GM12891 (cell line): ENCODE measurements around the gene ATP6V0E1.

ENCODE experiments used
- DNase-seq: peaks from one replicate; pipeline ENCODE4 v3.0.0; 2011; ENCODE audit warnings: low spot score; ENCODE audit not compliant: insufficient read length
- FAIRE-seq: peaks from 2 replicates; lab custom pipeline; 2011; peaks lifted over from hg19 to GRCh38; lab: Jason Lieb, UNC
- PAX5 ChIP-seq: IDR thresholded peaks from 2 replicates; pipeline ENCODE4 v1.6.1; 2011; ENCODE audit warnings: low read length, moderate library complexity, mild to moderate bottlenecking; ENCODE audit not compliant: insufficient read depth, severe bottlenecking
- POLR2A ChIP-seq: IDR thresholded peaks from 2 replicates; pipeline ENCODE4 v1.6.1; 2011; ENCODE audit warnings: low read depth, low read length, control low read depth
- POLR2AphosphoS5 ChIP-seq: IDR thresholded peaks from 2 replicates; pipeline ENCODE4 v1.6.1; 2011; ENCODE audit warnings: low read depth, low read length, control low read depth
- POU2F2 ChIP-seq: IDR thresholded peaks from 2 replicates; pipeline ENCODE4 v1.6.1; 2011; ENCODE audit warnings: low read depth, mild to moderate bottlenecking, control low read depth, low read length, moderate library complexity
- SPI1 ChIP-seq: IDR thresholded peaks from 2 replicates; pipeline ENCODE4 v1.6.1; 2011; ENCODE audit warnings: low read depth, low read length, control low read depth
- TAF1 ChIP-seq: IDR thresholded peaks from 2 replicates; pipeline ENCODE4 v1.6.1; 2011; ENCODE audit warnings: low read depth, low read length, control low read depth

Gene ATP6V0E1

GRCh38 chr5:173047838-173048105 is 64.2 kb downstream of the ATP6V0E1 start:
- FAIRE-seq (no peak), DNase-seq (no peak)
- TF ChIP-seq POLR2AphosphoS5 (no peak), TAF1 (no peak), SPI1 (no peak), PAX5 (no peak), POU2F2 (no peak), POLR2A (no peak)

DNA sequence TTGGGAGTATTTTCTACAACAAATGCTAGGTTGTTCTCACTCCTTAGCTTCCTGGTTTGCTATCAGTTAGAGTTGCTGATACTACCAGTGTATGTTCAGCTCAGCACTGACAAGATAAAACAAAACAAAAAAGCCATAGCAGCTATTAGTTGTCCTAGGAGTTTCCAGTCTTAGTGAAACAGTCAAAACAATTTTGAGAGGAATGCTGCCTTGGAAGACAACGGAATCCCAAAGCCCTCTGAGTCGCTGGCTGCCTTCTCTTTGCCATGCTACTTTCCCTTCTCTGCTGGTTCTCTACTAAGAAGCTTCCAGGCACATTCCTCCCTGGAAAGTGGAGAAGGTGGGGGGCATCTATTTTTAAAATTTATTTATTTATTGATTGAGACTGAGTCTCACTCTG is 67.2 kb downstream of the ATP6V0E1 start:
- no peak for FAIRE-seq

DNA sequence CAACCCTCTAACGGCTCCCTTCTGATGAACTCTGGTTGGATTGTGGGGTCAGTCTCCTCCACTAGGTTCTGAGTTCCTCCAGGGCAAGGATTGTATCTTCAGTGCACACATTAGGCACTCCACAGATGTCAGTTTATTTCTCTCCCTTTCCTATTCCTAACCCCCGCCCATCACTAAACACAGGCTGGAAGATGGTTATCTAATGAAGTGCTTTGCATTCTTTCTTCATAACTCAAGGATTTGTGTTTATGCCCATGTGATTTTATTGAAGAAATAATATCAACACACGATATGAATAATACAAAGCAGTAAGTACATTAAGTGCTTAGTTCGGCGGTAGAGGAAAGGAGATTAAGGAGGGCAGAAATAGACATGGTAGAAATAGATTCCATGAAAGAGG is 68.2 kb downstream of the ATP6V0E1 start:
- TF ChIP-seq PAX5 (no peak), POU2F2 (no peak), POLR2AphosphoS5 (no peak), TAF1 (no peak), POLR2A (no peak), SPI1 (no peak)
- FAIRE-seq (no peak), DNase-seq (no peak)

More for the DNA sequence above, 67.2 kb downstream of the ATP6V0E1 start:
- DNase-seq = no peak
- TF ChIP-seq PAX5 (no peak), POLR2A (no peak), POLR2AphosphoS5 (no peak), SPI1 (no peak), POU2F2 (no peak), TAF1 (no peak)

DNA sequence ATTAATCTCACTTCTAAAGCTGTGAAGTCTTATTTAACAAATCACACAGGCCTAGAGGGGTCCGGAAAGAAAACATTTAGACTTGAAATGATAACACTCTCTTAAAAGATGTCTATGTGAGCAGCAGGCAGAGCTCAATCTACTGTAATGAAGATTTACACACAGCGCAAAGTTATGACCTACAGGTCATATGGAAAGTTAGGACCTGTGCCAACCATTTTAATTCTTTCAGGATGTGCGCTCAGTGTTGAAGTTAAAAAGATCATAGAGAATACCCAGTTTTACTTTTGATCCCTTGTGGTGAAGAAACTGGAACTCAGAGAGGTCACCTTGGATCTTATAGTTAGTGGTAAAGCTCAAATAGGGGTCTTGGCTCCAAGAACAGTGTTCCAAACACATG is 69.5 kb downstream of the ATP6V0E1 start:
- no peak for FAIRE-seq
- no peak for TF ChIP-seq POLR2A
- TF ChIP-seq POU2F2 = no peak
- TF ChIP-seq POLR2AphosphoS5 = no peak
- TF ChIP-seq TAF1 = no peak
- no peak for TF ChIP-seq SPI1
- no peak for TF ChIP-seq PAX5
- DNase-seq = no peak

- FAIRE-seq (peak; percentile 26), DNase-seq (no peak)
- TF ChIP-seq POU2F2 (no peak), POLR2A (no peak), TAF1 (no peak), PAX5 (no peak), POLR2AphosphoS5 (no peak), SPI1 (no peak)
These were observed 71.6 kb downstream of the ATP6V0E1 start for GRCh38 chr5:173055042-173055721.

GRCh38 chr5:173055722-173055982 is 72.1 kb downstream of the ATP6V0E1 start:
- no peak for FAIRE-seq
- no peak for DNase-seq
- TF ChIP-seq PAX5 (no peak), TAF1 (no peak), POU2F2 (no peak), SPI1 (no peak), POLR2AphosphoS5 (no peak), POLR2A (no peak)

GRCh38 chr5:173055983-173056782 is 72.6 kb downstream of the ATP6V0E1 start, which contains the start of gene CREBRF:
CREBRF (plus strand) TSS chr5:173056352; CDS start chr5:173080776, 24,424 bp downstream.
- TF ChIP-seq POLR2AphosphoS5 = peak; percentile 76
- peak; percentile 45; the same call in 1 of the 2 replicates for TF ChIP-seq POLR2A
- TF ChIP-seq PAX5 = no peak
- peak; percentile 67; the same call in 1 of the 2 replicates for TF ChIP-seq TAF1
- TF ChIP-seq POU2F2 = no peak
- TF ChIP-seq SPI1 = peak; percentile 45; the same call in 1 of the 2 replicates
- DNase-seq (peak; percentile 86), FAIRE-seq (peak; percentile 88)

DNA sequence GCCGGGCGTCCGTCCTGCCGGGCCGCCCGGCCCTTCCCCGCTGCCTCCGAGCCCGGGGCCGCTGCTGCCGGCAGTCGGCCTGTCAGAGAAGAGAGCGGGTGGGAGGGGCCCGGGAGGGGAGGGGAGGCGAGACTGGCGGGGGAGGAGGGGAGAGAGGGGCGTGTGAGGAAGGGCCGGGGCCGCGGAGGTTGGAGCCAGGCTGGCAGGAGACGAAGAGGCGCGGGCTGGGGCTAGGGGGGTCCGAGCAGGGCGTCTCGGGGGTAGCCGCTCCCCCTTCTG is 73.2 kb downstream of the ATP6V0E1 start:
- TF ChIP-seq PAX5 (no peak), TAF1 (no peak), SPI1 (no peak), POLR2A (no peak), POLR2AphosphoS5 (no peak), POU2F2 (no peak)
- no peak for FAIRE-seq
- peak; percentile 60 for DNase-seq

GRCh38 chr5:173057062-173057924 is 73.7 kb downstream of the ATP6V0E1 start:
- no peak for TF ChIP-seq SPI1
- TF ChIP-seq POLR2A = peak; percentile 59; the same call in 1 of the 2 replicates
- TF ChIP-seq POLR2AphosphoS5 = peak; percentile 59
- TF ChIP-seq TAF1 = no peak
- 0 out of 2 replicates have a peak, but pooled peaks have one; percentile 7 for TF ChIP-seq POU2F2
- DNase-seq (peak; percentile 88), FAIRE-seq (peak; percentile 96)
